Hepatocyte (in vitro differentiated cells): Measurements from ENCODE around the gene USO1. TPM values are rescaled to one million over a fixed set of nuclear protein-coding genes. Genes with fewer than 3 reads are reported as not detected.
A peak's percentile ranks its signal among the peaks of the same experiment; 100 is the strongest.

Source experiments
- DNase-seq: peaks from one replicate; pipeline ENCODE4 v3.0.0-alpha.2; 2016; ENCODE audit warnings: low spot score
- H2AFZ ChIP-seq: fragments of 200-600 bp; sonication (generic); 2 replicates; pipeline ENCODE4 v1.6.0; 2016; ENCODE audit warnings: antibody characterized with exemption, mild to moderate bottlenecking
- H3K27ac ChIP-seq: fragments of 200-600 bp; sonication (generic); 2 replicates; pipeline ENCODE4 v1.5.1; 2016; ENCODE audit warnings: mild to moderate bottlenecking
- H3K27me3 ChIP-seq: fragments of 200-600 bp; sonication (generic); 2 replicates; pipeline ENCODE4 v1.6.1; 2016
- H3K36me3 ChIP-seq: fragments of 200-600 bp; sonication (generic); replicated peaks from 2 replicates; pipeline ENCODE4 v1.5.1; 2016; ENCODE audit warnings: low read depth; ENCODE audit not compliant: insufficient read depth
- H3K4me1 ChIP-seq: fragments of 200-600 bp; sonication (generic); 2 replicates; pipeline ENCODE4 v1.5.1; 2016; ENCODE audit warnings: mild to moderate bottlenecking, moderate library complexity; ENCODE audit not compliant: insufficient read depth
- H3K4me2 ChIP-seq: fragments of 200-600 bp; sonication (generic); 2 replicates; pipeline ENCODE4 v1.6.0; 2016
- H3K4me3 ChIP-seq: fragments of 200-600 bp; sonication (generic); 2 replicates; pipeline ENCODE4 v1.5.1; 2016; ENCODE audit warnings: mild to moderate bottlenecking
- H3K79me2 ChIP-seq: fragments of 200-600 bp; sonication (generic); 2 replicates; pipeline ENCODE4 v1.6.0; 2017; ENCODE audit warnings: mild to moderate bottlenecking
- H3K9me2 ChIP-seq: fragments of 200-600 bp; sonication (generic); replicated peaks from 2 replicates; pipeline ENCODE4 v1.6.0; 2017; ENCODE audit warnings: mild to moderate bottlenecking; ENCODE audit not compliant: insufficient read depth
- H3K9me3 ChIP-seq: fragments of 200-600 bp; sonication (generic); 2 replicates; pipeline ENCODE4 v1.5.1; 2016; ENCODE audit warnings: low read depth, mild to moderate bottlenecking
- H4K20me1 ChIP-seq: fragments of 200-600 bp; sonication (generic); 2 replicates; pipeline ENCODE4 v1.6.0; 2016; ENCODE audit warnings: mild to moderate bottlenecking; ENCODE audit not compliant: insufficient read depth, poor library complexity, severe bottlenecking
- CTCF ChIP-seq: fragments of 200-600 bp; sonication (generic); IDR thresholded peaks from 2 replicates; pipeline ENCODE4 v1.5.1; 2016; ENCODE audit warnings: antibody characterized with exemption, mild to moderate bottlenecking; ENCODE audit not compliant: poor library complexity
- EZH2 ChIP-seq: fragments of 200-600 bp; sonication (generic); IDR thresholded peaks from 2 replicates; pipeline ENCODE4 v1.6.1; 2016; ENCODE audit warnings: antibody characterized with exemption, mild to moderate bottlenecking, borderline replicate concordance
- EZH2phosphoT487 ChIP-seq: fragments of 200-600 bp; sonication (generic); IDR thresholded peaks from one replicate; pipeline ENCODE4 v1.6.1; 2018; ENCODE audit warnings: antibody characterized with exemption, mild to moderate bottlenecking, low read depth, moderate library complexity; ENCODE audit not compliant: unreplicated experiment, severe bottlenecking
- WGBS: methylation state at CpG from one replicate; pipeline ENCODE4 v1.1.6; 2016; ENCODE audit warnings: low lambda C conversion rate; ENCODE audit errors: missing lambda C conversion rate; 5-methylcytosine and 5-hydroxymethylcytosine counted together
- polyA plus RNA-seq: library from polyadenylated mRNA; unstranded; fragments of >200 nt; fragmentation: Nextera tagmentation; extraction: Ambion mirVana; gene quantifications from 2 replicates; pipeline ENCODE4 v1.2.1, GENCODE V29; 2016
- total RNA-seq: library from RNA; depleted of rRNA; stranded (reverse); fragments of >200 nt; gene quantifications from 2 replicates; pipeline ENCODE4 v1.2.3, GENCODE V29; 2014

The USO1 gene
- total and polyA plus RNA-seq, 2 experiments from 2014 or later, result 50.4 to 113 TPM

- Histone ChIP-seq H3K36me3 (no peaks in the 10 kb centered on the region), H4K20me1 (no peaks in the 10 kb centered on the region), H3K9me3 (no peaks in the 10 kb centered on the region), H3K9me2 (no peaks in the 10 kb centered on the region), H3K79me2 (no peaks in the 10 kb centered on the region), H3K4me1 (no peaks in the 10 kb centered on the region), H2AFZ (no peak overlapping the region), H3K4me3 (no peak overlapping the region), H3K4me2 (no peak overlapping the region), H3K27ac (peak overlapping the region; percentile 65), H3K27me3 (no peaks in the 10 kb centered on the region)
- peak; percentile 60 for DNase-seq
- TF ChIP-seq CTCF (no peak), EZH2 (no peak), EZH2phosphoT487 (no peak)
- 39% methylated on average over 3 of the region's 3 CpGs for WGBS
These were observed 28.3 kb upstream of the USO1 start for GRCh38 chr4:75696071-75696470.

- Histone ChIP-seq H3K36me3 (no peaks in the 10 kb centered on the region), H3K4me3 (no peak overlapping the region), H3K27me3 (no peaks in the 10 kb centered on the region), H3K9me3 (no peaks in the 10 kb centered on the region), H3K79me2 (peaks cover 2% of the 10 kb centered on the region), H3K4me1 (no peaks in the 10 kb centered on the region), H2AFZ (no peak overlapping the region), H3K4me2 (no peak overlapping the region), H3K9me2 (no peaks in the 10 kb centered on the region), H3K27ac (peak overlapping the region; percentile 65), H4K20me1 (no peaks in the 10 kb centered on the region)
- no peak for DNase-seq
- TF ChIP-seq EZH2phosphoT487 (no peak), CTCF (no peak), EZH2 (no peak)
- 95% methylated on average over 3 of the region's 3 CpGs for WGBS
These were observed 27.8 kb upstream of the USO1 start for GRCh38 chr4:75696581-75696980.

- no peak overlapping the region for H3K4me2 ChIP-seq
- no peaks in the 10 kb centered on the region for H3K9me3 ChIP-seq
- H4K20me1 ChIP-seq, result no peaks in the 10 kb centered on the region
- H2AFZ ChIP-seq, result no peak overlapping the region
- no peak overlapping the region for H3K4me3 ChIP-seq
- DNase-seq, result no peak
- H3K27me3 ChIP-seq, result no peaks in the 10 kb centered on the region
- WGBS, result 79% methylated on average over 6 of the region's 6 CpGs
- H3K4me1 ChIP-seq, result peaks cover 6% of the 10 kb centered on the region
- H3K27ac ChIP-seq, result no peak overlapping the region
- peaks cover 4% of the 10 kb centered on the region for H3K79me2 ChIP-seq
- TF ChIP-seq CTCF, result no peak
- TF ChIP-seq EZH2phosphoT487, result no peak
- no peak for TF ChIP-seq EZH2
- no peaks in the 10 kb centered on the region for H3K36me3 ChIP-seq
- no peaks in the 10 kb centered on the region for H3K9me2 ChIP-seq
These were observed 26.0 kb upstream of the USO1 start for GRCh38 chr4:75698162-75698962.

- Histone ChIP-seq H3K4me1 (peaks cover 6% of the 10 kb centered on the region), H3K36me3 (no peaks in the 10 kb centered on the region), H3K9me3 (no peaks in the 10 kb centered on the region), H3K4me2 (no peak overlapping the region), H2AFZ (no peak overlapping the region), H3K79me2 (peaks cover 4% of the 10 kb centered on the region), H4K20me1 (no peaks in the 10 kb centered on the region), H3K27ac (no peak overlapping the region), H3K27me3 (no peaks in the 10 kb centered on the region), H3K4me3 (no peak overlapping the region), H3K9me2 (no peaks in the 10 kb centered on the region)
- WGBS, result 96% methylated on average over 2 of the region's 2 CpGs
- TF ChIP-seq EZH2, result no peak
- TF ChIP-seq CTCF, result no peak
- TF ChIP-seq EZH2phosphoT487, result no peak
- DNase-seq, result no peak
These were observed 25.5 kb upstream of the USO1 start for GRCh38 chr4:75698963-75699228.
